GM12878 (cell line): ENCODE results near the gene NOM1. TPM values are rescaled to one million over a fixed set of nuclear protein-coding genes. Genes with fewer than 3 reads are reported as not detected.

Experiments used
- BCL11A ChIP-seq: IDR thresholded peaks from 2 replicates; pipeline ENCODE4 v1.6.1; 2011; ENCODE audit warnings: low read depth, low read length
- BCLAF1 ChIP-seq: fragments of 450-650 bp; IDR thresholded peaks from 2 replicates; pipeline ENCODE4 v1.6.1; 2017; ENCODE audit warnings: antibody characterized with exemption, mild to moderate bottlenecking, moderate library complexity
- CBX5 ChIP-seq: sonication (generic); IDR thresholded peaks from 2 replicates; pipeline ENCODE4 v1.6.1; 2016; ENCODE audit warnings: low read depth, moderate library complexity, mild to moderate bottlenecking, inconsistent platforms
- CREB1 ChIP-seq: IDR thresholded peaks from 2 replicates; pipeline ENCODE4 v1.6.1; 2012; ENCODE audit warnings: low read depth, mild to moderate bottlenecking, inconsistent platforms
- IKZF1 ChIP-seq: fragments of 450-650 bp; conservative IDR thresholded peaks from 2 replicates; pipeline ENCODE4 v1.6.1; 2017; ENCODE audit warnings: antibody characterized with exemption, mild to moderate bottlenecking
- KAT2A ChIP-seq: conservative IDR thresholded peaks from 2 replicates; pipeline ENCODE4 v1.6.1; 2011; ENCODE audit warnings: low read depth, low read length; ENCODE audit not compliant: control insufficient read depth
- KLF5 ChIP-seq: fragments of 450-650 bp; IDR thresholded peaks from 2 replicates; pipeline ENCODE4 v1.6.1; 2014; ENCODE audit warnings: mild to moderate bottlenecking; ENCODE audit not compliant: partially characterized antibody
- NRF1 ChIP-seq: conservative IDR thresholded peaks from 2 replicates; pipeline ENCODE4 v1.6.1; 2011; ENCODE audit warnings: mild to moderate bottlenecking, low read depth, low read length, improper control_type of control experiment
- RAD51 ChIP-seq: fragments of 450-650 bp; IDR thresholded peaks from 2 replicates; pipeline ENCODE4 v1.6.1; 2016; ENCODE audit warnings: moderate library complexity, mild to moderate bottlenecking, inconsistent platforms
- SMAD5 ChIP-seq: IDR thresholded peaks from 2 replicates; pipeline ENCODE4 v1.6.1; 2016; ENCODE audit warnings: antibody characterized with exemption, low read depth
- SREBF1 ChIP-seq: IDR thresholded peaks from 2 replicates; pipeline ENCODE4 v1.6.1; 2012; ENCODE audit warnings: mild to moderate bottlenecking, low read length
- STAT1 ChIP-seq: fragments of 450-650 bp; conservative IDR thresholded peaks from 2 replicates; pipeline ENCODE4 v1.6.1; 2014; ENCODE audit warnings: antibody characterized with exemption, mild to moderate bottlenecking
- SUPT20H ChIP-seq: IDR thresholded peaks from 2 replicates; pipeline ENCODE4 v1.6.1; 2011; ENCODE audit warnings: low read depth, mild to moderate bottlenecking, low read length, moderate library complexity, borderline replicate concordance; ENCODE audit not compliant: control insufficient read depth
- TCF7 ChIP-seq: IDR thresholded peaks from 2 replicates; pipeline ENCODE4 v1.6.1; 2014; ENCODE audit warnings: antibody characterized with exemption, borderline replicate concordance
- ZBTB40 ChIP-seq: fragments of 450-650 bp; IDR thresholded peaks from 2 replicates; pipeline ENCODE4 v1.6.1; 2016; ENCODE audit warnings: mild to moderate bottlenecking, moderate library complexity, borderline replicate concordance
- polyA plus RNA-seq, 11 experiments: library from polyadenylated mRNA; depleted of rRNA in 4 of 11; unstranded in 6 of 11; stranded (reverse) in 5 of 11; fragments of >200 nt; fragmentation: Nextera tagmentation in 4 of 11; fragmentation: Illumina TruSeq in 1 of 11; extraction: Ambion mirVana in 4 of 11; extraction: Trizol in 1 of 11; gene quantifications; 1 replicate in 1 of 11; 2 replicates in 10 of 11; pipeline versions ENCODE4 v1.2.1 to v1.2.3, GENCODE V29; 2011 to 2016; ENCODE audit warnings: inconsistent platforms in 2 of 11, missing spikeins in 2 of 11, low read depth in 1 of 11
- total RNA-seq, 4 experiments: library from RNA; depleted of rRNA in 3 of 4; stranded (reverse); fragments of >200 nt in 3 of 4; fragmentation: Illumina TruSeq in 1 of 4; extraction: Trizol in 1 of 4; gene quantifications; 2 replicates each; pipeline versions ENCODE4 v1.2.1 to v1.2.3, GENCODE V29; 2013 to 2021
- TF ChIP-seq, protein P1 (sequence below): fragments of 450-650 bp; IDR thresholded peaks from 2 replicates; pipeline ENCODE4 v1.6.1; 2016; ENCODE audit warnings: mild to moderate bottlenecking
- TF ChIP-seq, protein P2 (sequence below): fragments of 450-650 bp; IDR thresholded peaks from 2 replicates; pipeline ENCODE4 v1.6.1; 2017; ENCODE audit warnings: mild to moderate bottlenecking, moderate library complexity

The NOM1 gene
- total and polyA plus RNA-seq, 10 of the 15 experiments (the other 5 are each of a cell fraction or from before 2014, with no cell fraction given) = 2.9 to 21.3 (median 17.8) TPM

GRCh38 chr7:156949541-156950380, at the start of gene NOM1 (continued):
- TF ChIP-seq, protein P1, sequence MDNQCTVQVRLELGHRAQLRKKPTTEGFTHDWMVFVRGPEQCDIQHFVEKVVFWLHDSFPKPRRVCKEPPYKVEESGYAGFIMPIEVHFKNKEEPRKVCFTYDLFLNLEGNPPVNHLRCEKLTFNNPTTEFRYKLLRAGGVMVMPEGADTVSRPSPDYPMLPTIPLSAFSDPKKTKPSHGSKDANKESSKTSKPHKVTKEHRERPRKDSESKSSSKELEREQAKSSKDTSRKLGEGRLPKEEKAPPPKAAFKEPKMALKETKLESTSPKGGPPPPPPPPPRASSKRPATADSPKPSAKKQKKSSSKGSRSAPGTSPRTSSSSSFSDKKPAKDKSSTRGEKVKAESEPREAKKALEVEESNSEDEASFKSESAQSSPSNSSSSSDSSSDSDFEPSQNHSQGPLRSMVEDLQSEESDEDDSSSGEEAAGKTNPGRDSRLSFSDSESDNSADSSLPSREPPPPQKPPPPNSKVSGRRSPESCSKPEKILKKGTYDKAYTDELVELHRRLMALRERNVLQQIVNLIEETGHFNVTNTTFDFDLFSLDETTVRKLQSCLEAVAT = no peak
- TF ChIP-seq ZBTB40 (peak; percentile 64; the same call in 1 of the 2 replicates), CBX5 (no peak; the same call in 1 of the 2 replicates), KLF5 (no peak), BCLAF1 (no peak), BCL11A (no peak), CREB1 (peak; percentile 85), SMAD5 (0 out of 2 replicates have a peak, but pooled peaks have one; percentile 64), SREBF1 (no peak), RAD51 (no peak), NRF1 (no peak), SUPT20H (no peak), STAT1 (no peak), KAT2A (no peak), TCF7 (no peak), IKZF1 (peak; percentile 86)
- TF ChIP-seq, protein P2, sequence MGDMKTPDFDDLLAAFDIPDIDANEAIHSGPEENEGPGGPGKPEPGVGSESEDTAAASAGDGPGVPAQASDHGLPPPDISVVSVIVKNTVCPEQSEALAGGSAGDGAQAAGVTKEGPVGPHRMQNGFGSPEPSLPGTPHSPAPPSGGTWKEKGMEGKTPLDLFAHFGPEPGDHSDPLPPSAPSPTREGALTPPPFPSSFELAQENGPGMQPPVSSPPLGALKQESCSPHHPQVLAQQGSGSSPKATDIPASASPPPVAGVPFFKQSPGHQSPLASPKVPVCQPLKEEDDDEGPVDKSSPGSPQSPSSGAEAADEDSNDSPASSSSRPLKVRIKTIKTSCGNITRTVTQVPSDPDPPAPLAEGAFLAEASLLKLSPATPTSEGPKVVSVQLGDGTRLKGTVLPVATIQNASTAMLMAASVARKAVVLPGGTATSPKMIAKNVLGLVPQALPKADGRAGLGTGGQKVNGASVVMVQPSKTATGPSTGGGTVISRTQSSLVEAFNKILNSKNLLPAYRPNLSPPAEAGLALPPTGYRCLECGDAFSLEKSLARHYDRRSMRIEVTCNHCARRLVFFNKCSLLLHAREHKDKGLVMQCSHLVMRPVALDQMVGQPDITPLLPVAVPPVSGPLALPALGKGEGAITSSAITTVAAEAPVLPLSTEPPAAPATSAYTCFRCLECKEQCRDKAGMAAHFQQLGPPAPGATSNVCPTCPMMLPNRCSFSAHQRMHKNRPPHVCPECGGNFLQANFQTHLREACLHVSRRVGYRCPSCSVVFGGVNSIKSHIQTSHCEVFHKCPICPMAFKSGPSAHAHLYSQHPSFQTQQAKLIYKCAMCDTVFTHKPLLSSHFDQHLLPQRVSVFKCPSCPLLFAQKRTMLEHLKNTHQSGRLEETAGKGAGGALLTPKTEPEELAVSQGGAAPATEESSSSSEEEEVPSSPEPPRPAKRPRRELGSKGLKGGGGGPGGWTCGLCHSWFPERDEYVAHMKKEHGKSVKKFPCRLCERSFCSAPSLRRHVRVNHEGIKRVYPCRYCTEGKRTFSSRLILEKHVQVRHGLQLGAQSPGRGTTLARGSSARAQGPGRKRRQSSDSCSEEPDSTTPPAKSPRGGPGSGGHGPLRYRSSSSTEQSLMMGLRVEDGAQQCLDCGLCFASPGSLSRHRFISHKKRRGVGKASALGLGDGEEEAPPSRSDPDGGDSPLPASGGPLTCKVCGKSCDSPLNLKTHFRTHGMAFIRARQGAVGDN = peak; percentile 40; the same call in 1 of the 2 replicates
